GM21723 (cell line): ENCODE results near the gene SLC22A3.

ENCODE experiments used
- ATAC-seq: cut with Tn5 transposase; IDR thresholded peaks from one replicate; pipeline ENCODE4 v1.9.1; 2021; ENCODE audit warnings: mild to moderate bottlenecking, moderate library complexity; ENCODE audit not compliant: unreplicated experiment

Gene SLC22A3

GRCh38 chr6:160333101-160333500 lies 15.1 kb upstream of the SLC22A3 start:
- no peak for ATAC-seq

DNA sequence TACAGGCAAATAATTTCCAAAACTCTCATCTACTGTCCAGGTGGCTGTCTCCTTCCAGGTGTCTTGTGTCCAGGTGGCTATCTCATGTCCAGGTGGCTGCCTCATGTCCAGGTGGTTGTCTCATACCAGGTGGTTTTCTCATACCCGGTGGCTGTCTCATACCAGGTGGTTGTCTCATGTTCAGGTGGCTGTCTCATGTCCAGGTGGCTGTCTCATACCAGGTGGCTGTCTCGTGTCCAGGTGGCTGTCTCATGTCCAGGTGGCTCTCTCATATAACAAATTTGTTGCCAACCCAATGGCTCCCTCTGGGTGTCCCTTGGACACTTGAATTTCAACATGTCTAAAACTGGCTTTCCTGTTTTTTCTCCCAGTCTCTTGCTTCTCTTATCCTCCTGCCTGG lies 14.3 kb upstream of the SLC22A3 start:
- no peak for ATAC-seq

DNA sequence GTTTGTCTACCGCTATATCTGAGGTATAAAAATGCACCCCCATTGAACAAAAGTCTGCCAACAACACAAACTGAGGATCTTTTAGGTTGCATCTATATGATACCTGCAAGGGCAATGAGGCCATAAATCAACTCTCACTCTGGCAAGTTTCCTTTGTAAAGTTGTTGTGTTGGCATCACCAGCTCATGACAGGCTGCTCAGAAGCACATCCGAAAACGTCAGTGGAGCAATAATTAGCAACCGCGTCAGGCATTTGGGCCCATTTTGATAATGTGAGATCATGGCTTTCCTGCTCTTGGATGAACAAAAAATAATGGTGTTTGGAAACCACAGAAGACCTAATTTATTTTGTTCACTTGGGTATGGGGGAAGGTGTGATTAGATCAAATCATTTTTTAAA lies 12.0 kb upstream of the SLC22A3 start:
- ATAC-seq = no peak

GRCh38 chr6:160337301-160337700 lies 10.9 kb upstream of the SLC22A3 start:
- ATAC-seq = no peak

GRCh38 chr6:160337991-160338390 lies 10.2 kb upstream of the SLC22A3 start:
- ATAC-seq = no peak

DNA sequence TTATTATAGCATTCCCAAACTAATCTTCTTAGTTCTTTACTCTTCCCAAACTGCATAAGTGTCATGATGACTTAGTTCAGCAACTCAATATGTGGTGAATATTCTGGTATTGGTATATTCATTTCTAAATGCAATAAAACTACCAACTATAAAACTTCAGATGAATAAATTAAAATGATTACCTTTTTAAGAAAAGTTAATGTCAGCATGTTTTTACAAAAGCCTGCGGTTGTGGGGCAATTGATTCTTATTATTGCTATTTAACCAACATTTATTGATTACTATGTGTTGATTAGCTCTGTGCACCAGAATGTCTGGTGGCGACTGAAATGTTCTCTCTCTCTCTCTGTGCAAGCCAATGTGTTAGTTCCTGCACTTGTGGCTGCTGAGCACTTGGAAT lies 5.0 kb upstream of the SLC22A3 start:
- no peak for ATAC-seq

DNA sequence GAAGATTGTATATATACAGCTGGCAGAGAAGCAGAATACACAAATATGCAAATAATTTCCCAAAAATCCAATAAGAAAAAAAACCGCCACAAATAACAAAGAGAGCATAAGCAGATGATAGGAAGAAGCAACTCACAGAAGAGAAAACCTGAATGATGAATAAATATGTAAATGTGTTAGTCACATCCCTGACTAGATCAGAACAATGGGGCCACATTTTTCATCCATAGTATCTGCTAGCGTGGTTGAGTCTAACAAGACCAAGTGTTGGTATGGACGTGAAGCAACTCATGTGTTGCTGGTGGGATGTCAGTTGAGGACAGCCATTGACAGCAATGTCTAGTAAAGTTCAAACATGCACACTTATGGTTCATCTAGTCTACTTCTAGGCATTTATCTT lies 3.9 kb upstream of the SLC22A3 start:
- ATAC-seq = no peak

DNA sequence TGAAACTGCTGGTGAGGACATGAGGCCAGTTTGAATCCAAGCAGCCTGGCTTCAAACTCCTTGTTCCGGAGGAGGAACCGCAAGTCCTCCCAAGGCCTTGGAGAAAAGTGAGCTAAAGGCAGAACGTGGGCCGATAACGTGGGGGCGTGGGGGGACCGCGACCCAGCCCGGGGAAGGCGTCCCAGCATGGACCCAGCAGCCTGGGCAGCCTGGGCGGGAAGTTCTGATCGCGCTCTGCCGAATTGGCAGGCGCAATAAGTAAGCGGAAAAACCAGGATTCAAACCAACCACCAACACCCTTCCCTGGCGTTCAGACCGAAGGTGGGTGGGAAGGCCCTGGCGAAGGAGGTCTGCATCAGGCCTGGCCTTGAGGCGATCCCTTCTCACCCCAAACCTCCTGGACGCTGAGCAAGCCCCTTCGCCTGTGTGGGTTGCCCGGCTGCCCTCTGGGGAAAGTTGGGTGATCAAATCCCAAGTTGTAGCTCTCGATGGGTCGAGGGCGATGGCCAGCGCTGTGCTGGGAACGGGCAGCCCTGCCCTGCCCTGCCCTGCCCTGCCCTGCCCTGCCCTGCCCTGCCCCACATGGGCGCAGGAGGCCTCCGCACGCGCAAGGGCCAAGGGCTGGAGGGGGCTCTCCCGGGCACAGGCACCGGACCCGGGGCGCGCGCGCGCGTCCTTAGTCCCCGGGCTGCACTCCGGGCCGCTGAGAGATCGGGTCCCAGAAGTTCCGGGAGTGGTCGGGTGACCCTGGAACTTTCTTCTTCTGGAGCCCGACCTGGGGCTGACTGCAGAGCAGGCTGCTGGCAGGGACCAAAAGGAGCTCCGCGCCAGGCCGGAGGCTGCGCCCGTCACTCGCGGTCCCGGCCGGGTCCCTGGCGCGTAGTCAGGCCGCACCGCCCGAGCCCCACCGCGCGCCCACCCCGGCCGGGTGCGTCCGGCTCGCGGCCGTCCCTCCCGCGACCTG lies 637 bp upstream of the SLC22A3 start:
- no peak for ATAC-seq

- ATAC-seq = no peak
Observed at GRCh38 chr6:160349020-160349441, 853 bp downstream of the SLC22A3 start.

DNA sequence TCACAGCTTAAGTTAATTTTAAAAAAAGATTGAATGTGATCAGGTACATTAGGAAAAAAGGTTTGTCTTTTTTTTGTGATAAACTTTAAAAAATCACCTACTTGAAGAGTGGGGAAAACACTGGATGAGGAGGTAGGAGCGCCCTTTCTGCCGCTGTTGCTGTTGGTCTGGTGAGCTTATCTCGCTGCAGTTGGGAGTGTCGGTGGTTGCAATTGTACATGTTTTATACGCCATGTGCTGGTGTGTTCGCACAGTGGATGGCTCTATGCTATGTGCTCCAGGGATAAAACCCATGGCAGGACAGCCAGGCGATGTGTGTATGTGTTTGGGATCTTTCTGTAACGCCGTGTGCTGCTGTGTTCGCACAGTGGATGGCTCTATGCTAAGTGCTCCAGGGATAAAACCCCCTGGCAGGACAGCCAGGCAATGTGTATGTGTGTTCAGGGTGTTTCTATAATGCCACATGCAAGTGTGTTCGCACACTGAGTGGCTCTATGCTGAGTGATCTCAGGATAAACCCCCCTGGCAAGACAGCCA lies 1.7 kb downstream of the SLC22A3 start:
- no peak for ATAC-seq

DNA sequence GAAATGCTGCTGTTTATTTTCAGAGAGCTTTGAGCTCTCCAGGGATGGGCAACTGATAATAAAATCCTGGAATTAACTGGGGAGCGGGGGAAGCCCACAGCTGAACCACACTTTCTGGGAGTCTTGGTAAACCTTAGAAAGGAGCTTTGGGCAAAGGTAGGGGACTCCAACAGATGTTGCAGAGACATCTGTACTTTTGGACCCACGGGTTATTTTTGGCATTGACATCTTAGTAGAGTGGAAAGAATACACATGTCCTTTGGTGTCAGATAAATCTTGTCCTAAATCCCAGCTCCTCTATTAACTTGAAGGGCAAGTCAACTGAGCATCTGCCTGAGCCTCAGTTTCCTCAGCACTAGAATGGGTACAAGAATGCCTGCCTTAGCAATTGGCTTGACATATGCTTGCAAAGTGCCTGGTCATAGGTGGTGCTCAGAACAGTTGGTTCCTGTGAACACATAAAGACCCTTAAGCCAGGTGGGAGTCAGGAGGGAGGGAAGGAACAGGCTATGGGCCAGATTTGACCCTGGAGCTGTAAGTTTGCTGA lies 5.8 kb downstream of the SLC22A3 start:
- ATAC-seq = no peak

DNA sequence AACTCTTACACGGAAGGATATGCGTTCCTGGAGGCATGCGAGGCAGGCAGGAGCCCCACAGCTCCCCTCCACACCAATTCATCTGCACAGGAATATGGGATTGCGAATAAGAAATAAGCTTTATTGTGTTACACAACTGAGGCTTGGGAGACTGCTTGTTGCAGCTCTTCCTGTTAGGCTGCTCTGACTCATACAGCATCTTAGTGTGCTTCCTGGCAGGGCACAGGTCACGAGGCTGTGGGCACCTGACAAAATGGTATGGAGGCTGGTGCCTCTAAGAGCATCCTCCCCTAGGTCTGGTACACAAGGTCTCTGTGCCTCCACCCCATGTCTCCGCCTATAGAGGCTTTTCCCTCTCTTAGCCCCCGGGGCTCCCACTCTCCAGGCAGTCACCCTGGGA lies 6.8 kb downstream of the SLC22A3 start:
- no peak for ATAC-seq

GRCh38 chr6:160356074-160356744 lies 8.0 kb downstream of the SLC22A3 start:
- no peak for ATAC-seq

DNA sequence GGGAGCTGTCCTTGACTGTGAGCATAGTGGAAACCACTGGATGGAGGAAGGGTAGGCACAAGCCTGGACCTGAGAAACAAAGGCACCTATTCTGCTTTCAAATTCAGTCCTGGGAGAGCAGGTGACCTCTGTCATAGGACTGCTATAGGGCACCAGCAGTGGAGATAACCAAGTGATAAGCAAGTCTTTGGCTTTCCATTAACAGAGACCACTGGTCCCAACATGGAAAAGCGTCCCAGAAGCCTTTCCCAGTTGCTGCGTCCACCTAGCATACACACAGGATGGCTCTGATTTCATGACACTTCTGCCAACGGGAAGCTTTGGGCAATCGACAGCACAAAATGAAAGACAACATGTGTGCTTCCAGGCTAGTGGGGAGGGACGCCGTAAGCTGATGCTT lies 8.9 kb downstream of the SLC22A3 start:
- ATAC-seq = no peak

DNA sequence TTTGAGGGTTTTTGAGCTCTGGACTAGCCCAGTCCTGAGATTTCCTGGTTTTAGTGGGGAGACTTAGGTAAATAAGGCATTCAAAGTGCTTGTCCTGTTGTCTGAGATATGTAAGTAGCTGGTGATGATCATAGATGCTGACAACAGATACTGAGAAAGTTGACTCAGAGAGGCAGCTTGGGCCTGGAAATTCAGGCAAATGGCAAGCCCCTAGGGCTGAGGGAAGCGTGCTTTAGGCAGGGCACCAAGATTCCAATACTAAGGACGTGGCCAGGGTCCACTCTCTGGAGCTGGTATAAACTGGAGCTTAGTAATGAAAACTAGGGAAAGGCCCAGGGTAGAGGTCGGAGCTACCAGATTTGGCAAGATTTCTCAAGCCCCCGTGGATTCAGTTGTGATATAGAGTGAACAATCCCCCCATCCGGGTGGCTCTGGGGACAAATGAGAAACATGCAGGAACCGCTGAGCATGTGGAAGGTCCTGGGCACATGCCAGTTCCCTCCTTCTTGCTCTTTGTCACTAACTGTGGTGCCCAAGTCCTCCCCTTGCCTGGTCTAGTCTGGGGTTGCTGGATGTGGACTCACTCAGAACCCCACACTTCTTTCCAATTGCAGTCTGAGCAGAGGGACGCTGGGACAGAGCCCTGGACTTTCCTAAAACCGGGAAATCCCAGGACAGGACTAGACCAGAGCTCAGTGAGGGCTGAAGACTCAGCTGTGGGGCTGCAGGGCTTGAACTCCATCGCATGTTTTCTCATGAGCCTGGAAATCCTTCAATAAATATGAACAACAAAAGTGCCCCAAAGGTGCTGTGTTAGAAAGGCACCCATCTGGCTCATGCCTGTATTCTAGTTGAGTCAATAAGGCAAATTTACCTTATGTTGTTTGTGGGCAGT lies 10.3 kb downstream of the SLC22A3 start:
- ATAC-seq = no peak

- no peak for ATAC-seq
Observed at GRCh38 chr6:160360955-160361354, 12.8 kb downstream of the SLC22A3 start.

- no peak for ATAC-seq
Observed at GRCh38 chr6:160362556-160362955, 14.4 kb downstream of the SLC22A3 start.

DNA sequence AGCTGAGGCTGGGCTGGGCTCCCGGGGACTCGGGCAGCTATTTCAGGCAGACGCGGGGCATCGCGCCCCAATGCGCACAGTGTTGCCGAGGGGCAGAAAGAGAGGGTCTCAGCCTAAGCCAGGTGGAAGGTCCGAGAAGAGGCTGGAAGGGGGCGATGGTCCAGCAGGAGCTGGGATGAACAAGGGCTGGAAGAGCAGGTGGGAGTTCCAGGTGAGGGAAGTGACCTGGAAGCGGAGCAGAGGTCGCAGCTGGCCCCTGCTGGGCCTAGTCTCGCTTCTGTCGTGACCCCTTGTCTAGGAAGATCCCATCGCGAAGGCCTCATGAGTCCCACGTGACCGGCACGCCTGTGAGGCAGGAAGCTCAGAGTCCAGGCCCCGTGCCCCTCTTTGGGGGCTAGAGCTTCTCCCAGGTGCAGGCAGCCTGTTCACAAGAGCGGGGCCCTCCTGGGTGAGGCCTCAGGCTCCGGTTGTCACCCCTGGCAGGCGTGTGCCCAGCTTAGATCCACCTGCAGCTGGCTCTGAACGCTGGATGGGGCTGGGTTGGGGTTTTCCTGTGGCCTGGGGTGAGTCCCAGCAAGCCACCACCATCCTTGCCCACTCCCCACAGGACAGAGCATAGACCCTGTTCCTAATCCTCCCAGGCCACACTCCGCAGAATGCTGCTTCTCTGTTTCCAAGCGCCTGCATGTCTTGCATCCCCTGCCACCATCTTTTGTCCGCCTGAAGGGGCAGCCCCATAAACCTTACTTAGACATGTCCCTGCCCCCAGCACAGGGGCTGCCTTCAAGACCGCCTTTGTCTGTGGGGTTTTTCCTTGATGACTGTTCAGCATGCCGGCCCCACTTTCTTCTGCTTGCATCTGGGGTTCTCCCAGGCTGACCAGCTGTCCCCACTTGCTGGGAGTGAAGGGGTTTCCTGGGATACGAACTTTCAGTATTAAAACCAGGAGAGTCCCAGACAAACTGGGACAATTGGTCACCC lies 15.1 kb downstream of the SLC22A3 start:
- no peak for ATAC-seq

GRCh38 chr6:160365117-160365516 lies 16.9 kb downstream of the SLC22A3 start:
- no peak for ATAC-seq
